EH (cell line): Measurements from ENCODE around the gene PIK3R5.

Experiments used
- DNase-seq: peaks from one replicate; pipeline ENCODE4 v3.0.0-alpha.2; 2015; ENCODE audit warnings: low read depth

PIK3R5 gene

GRCh38 chr17:8873801-8874715, 91.4 kb downstream of the PIK3R5 start:
- DNase-seq: no peak

- DNase-seq: no peak
Observed at GRCh38 chr17:8872705-8873435, 92.6 kb downstream of the PIK3R5 start.

GRCh38 chr17:8872036-8872704, 93.3 kb downstream of the PIK3R5 start:
- no peak for DNase-seq

GRCh38 chr17:8871081-8871581, 94.4 kb downstream of the PIK3R5 start:
- no peak for DNase-seq

GRCh38 chr17:8870406-8871040, 95.0 kb downstream of the PIK3R5 start:
- DNase-seq: no peak

GRCh38 chr17:8869114-8869815, 96.2 kb downstream of the PIK3R5 start:
- DNase-seq: no peak

GRCh38 chr17:8868529-8868951, 97.0 kb downstream of the PIK3R5 start:
- no peak for DNase-seq

- DNase-seq: no peak
Observed at GRCh38 chr17:8868092-8868491, 97.4 kb downstream of the PIK3R5 start.

- no peak for DNase-seq
Observed at GRCh38 chr17:8867361-8867981, 98.0 kb downstream of the PIK3R5 start, which contains the start of gene PIK3R6. Gene PIK3R6 (minus strand): TSS chr17:8867674. CDS start chr17:8849794, 17,880 bp downstream.

- no peak for DNase-seq
Observed at GRCh38 chr17:8865811-8866210, 99.7 kb downstream of the PIK3R5 start.

GRCh38 chr17:8865385-8865784, 100.1 kb downstream of the PIK3R5 start:
- DNase-seq: no peak

GRCh38 chr17:8862213-8863056, 103.1 kb downstream of the PIK3R5 start:
- no peak for DNase-seq

GRCh38 chr17:8861495-8862181, 103.9 kb downstream of the PIK3R5 start:
- DNase-seq: no peak

GRCh38 chr17:8859804-8860430, 105.6 kb downstream of the PIK3R5 start:
- no peak for DNase-seq

- peak; percentile 90 for DNase-seq
Observed at GRCh38 chr17:8859027-8859803, 106.3 kb downstream of the PIK3R5 start.

- peak; percentile 93 for DNase-seq
Observed at GRCh38 chr17:8857919-8858318, 107.6 kb downstream of the PIK3R5 start.

- DNase-seq: no peak
Observed at GRCh38 chr17:8856869-8857575, 108.5 kb downstream of the PIK3R5 start.
